Hematopoietic multipotent progenitor cell treated with erythropoietin and hydrocortisone succinate and interleukin-3 and kit ligand, for 8 days (in vitro differentiated cells): Measurements from ENCODE around the gene VWCE.
A peak's percentile ranks its signal among the peaks of the same experiment; 100 is the strongest.

Source experiments
- DNase-seq: peaks from one replicate; pipeline ENCODE4 v3.0.0-alpha.2; 2015

Gene VWCE

GRCh38 chr11:61328351-61328750, 33.2 kb upstream of the VWCE start:
- no peak for DNase-seq

DNA sequence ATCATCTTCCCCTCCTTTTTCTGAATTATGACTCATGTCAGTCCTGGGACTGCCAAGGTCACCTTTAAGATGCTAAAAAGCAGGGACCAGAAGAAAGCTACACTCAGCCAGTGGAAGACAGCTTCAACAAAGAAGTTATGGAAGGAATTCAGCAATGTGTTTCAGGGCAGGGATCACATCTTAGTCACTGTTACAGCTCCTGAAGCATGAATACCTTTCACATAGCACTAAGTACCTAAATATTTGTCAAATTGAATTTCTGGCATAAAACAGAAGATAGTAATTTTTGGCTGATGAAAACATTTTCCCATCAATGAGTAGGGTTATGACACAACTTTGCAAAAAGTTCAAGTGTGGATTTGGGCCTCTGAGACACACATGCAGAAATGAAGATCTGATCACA, 32.6 kb upstream of the VWCE start:
- no peak for DNase-seq

DNA sequence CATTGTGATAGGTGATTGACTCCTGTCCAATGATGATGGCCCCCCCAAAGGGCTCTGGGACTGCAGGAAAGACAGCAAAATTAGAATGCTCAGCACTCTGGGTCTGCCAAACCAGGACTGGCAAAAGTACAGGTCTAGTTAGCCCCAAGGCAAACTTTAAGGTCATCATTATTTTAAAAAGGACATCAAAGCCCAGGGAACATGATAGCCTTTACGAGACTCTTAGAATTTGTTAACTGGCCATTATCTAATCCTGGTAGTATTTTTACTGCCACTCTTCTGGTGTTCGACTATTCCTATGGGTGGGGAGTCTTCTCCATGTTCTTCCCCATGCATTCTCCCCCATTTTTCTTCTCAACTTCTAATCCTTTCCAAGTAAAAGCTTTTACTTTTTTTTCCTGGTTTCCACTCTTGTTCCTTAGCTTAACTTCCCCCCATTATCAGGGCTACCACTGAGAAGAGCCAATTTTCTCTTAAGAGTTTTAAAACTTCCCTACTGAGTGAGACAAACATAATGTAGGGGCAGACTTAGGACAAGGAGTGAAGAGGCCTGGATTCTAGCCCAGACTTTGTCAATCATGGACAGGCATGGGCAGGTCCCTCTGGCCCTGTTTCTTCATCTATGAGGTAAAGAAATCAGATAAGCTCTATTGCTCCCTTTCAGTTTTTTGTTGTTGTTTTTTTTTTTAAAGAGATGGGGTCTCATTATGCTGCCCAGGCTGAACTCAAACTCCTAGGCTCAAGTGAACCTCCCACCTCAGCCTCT, 30.7 kb upstream of the VWCE start:
- peak; percentile 33 for DNase-seq

- DNase-seq, result peak; percentile 25
These were observed 20.1 kb upstream of the VWCE start for GRCh38 chr11:61315260-61315659.

DNA sequence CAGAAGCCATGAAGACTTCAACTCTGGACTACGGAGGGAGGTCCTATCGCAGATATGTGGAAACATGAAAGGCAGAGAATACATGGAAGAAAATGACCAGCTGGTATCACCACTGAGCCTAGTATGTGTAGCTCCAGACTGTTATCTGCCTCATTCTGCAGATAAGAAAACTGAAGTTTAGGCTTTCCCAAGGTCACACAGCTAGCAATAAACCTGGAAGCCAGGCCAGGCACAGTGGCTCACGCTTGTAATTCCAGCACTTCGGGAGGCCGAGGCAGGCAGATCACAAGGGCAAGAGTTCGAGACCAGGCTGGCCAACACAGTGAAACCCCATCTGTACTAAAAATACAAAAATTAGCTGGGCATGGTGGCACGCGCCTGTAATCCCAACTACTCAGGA, 15.6 kb upstream of the VWCE start:
- DNase-seq, result no peak

DNA sequence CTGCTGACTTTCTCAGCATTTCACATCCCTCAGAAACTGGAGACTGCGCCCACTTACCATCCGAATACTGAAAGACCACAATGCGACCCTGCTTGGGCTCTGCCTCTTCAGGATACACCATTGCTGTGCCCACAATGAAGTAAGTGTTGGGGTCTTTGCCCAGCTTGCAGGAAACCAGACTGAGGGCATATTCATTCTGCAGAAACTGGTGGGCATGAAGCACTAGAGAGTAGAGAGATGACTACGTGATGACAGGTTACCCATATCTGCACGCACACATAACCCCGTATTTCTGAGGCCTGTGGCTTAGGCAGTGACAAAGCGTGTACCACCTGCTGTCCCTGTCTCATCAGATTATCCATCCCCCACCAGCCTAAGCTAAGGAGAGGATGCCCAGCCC, 14.6 kb upstream of the VWCE start:
- no peak for DNase-seq

- no peak for DNase-seq
These were observed 14.0 kb upstream of the VWCE start for GRCh38 chr11:61309141-61309540.

GRCh38 chr11:61307354-61307753, 12.2 kb upstream of the VWCE start:
- no peak for DNase-seq

GRCh38 chr11:61306221-61306620, 11.1 kb upstream of the VWCE start:
- no peak for DNase-seq

- DNase-seq, result no peak
These were observed 10.3 kb upstream of the VWCE start for GRCh38 chr11:61305417-61305816.

- no peak for DNase-seq
These were observed 8.6 kb upstream of the VWCE start for GRCh38 chr11:61303725-61304124.

DNA sequence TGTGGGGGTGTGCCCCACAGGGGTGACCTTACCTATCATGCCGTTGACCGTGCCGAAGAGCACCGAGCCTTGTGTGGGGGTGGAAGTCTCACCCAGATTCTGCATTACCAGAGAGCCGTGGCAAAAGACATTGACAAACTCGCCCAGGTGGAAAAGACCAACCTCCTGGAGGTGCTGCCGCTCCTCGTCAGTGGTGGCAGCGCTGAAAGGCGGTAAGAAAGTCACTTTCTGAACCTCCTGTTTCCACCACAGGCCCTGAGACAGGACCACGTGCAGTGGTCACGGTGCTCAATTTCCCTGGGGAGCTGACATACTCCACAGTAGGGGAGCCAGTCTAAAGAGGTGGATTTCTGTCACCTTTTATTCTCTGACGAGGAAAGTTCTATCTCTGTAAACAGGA, 7.4 kb upstream of the VWCE start:
- DNase-seq, result no peak

- no peak for DNase-seq
These were observed 3.6 kb upstream of the VWCE start for GRCh38 chr11:61298663-61299244.

GRCh38 chr11:61297746-61298145, 2.6 kb upstream of the VWCE start:
- DNase-seq, result peak; percentile 44

- DNase-seq, result no peak
These were observed 2.2 kb upstream of the VWCE start for GRCh38 chr11:61297341-61297740.

DNA sequence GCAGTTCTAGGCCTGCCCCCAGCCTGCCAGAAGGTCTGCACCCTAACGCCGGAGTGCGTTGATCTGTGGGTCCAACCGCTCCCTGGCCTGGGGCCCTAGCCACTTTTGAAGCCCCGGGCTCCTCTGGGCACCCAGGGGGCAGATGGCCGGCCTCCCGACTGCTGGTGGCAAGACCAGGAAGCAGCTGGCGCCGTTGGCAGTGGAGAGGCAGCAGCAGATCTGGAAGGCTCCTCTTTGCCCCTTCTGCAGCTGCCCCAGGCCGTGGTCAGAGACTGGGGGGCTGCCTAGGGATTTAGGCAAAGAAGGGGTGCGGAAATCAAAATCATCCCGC, 445 bp upstream of the VWCE start:
- no peak for DNase-seq

DNA sequence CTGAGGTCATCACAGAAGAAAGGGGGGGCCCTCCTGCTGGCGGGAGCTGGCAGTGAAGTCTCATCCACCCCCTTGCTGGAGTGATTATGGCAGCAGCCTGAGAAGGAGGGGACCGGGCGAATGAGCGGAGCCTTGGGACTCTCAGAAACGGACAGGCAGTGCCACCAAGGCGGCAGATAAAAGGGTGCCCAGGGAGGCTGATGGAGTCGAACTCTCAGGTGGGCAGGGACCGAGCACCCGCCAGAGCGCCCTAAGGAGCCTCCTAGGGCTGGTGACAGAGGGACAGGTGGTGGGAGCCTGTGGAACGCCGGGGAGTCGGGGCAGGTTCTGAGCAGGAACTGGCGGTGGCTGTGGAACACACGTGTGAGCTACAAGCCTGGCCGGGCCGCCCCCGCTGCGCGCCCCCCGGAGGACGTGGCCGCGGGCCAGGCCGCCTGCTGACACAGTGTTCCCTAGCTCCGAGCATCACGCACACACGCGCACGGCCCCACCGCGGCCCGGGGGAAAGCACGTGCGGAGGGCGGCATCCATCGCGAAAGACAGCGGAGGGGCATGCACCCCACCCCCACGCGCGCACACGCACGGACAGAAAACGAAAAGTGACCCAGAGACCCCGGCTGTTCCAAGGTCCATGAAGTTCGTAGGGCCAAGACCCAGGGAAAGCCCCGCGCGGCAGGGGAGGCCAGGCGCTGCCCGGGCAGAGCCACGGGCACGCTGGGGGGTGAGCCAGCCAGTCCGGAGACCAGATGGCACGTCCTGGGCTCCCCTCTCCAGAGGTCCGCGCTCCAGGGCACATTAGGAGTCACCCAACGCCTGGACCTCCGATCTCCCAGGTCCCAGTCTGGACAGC, 1.0 kb downstream of the VWCE start:
- DNase-seq, result peak; percentile 85

GRCh38 chr11:61292356-61292755, 2.8 kb downstream of the VWCE start:
- DNase-seq, result peak; percentile 74

DNA sequence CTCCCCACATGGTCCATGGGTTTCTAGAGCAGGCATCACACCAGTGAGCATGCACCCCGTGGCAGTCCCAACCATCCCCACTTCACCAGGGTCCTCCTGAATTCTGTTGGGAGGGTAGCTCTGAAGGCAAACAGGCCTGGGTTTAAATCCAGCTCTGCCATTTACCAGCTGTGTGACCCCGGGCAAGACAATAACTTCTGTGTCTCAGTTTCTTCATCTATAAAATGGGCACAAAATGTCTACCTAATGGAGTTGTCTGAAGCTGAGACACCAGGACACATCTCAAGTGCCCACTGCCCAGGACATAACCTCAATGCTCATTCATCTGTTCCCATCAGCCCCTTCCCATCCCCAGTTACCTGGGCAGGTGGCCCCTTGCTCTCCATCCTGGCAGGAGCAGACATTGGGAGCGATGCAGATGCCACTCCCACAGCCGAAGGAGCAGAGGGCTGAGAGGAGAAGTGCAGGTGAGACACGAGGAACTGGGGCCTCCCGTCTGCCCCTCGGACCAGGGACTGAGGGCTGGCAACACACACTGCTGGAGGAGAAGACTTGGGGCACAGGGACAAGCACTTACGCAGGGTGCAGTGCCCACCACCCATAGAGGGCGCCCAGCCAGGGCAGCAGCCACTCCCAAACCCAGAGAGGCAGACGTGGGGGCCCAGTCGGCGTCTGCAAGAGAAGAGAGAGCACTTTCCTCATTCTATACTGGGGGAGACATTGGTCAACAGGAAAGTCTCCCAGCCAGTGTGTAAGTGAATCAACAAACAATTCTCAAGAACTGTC, 4.0 kb downstream of the VWCE start:
- peak; percentile 59 for DNase-seq

- peak; percentile 99 for DNase-seq
These were observed 7.7 kb downstream of the VWCE start for GRCh38 chr11:61287338-61287977.

- DNase-seq, result no peak
These were observed 11.5 kb downstream of the VWCE start for GRCh38 chr11:61283613-61284012.

GRCh38 chr11:61281581-61282250, 13.4 kb downstream of the VWCE start:
- peak; percentile 44 for DNase-seq
